Left ventricle myocardium inferior (tissue), 1 donor: ENCODE results near the gene MED27. TPM values are rescaled to one million over a fixed set of nuclear protein-coding genes. Genes with fewer than 3 reads are reported as not detected.
"Not testable (repeated sequence)": the region's sequence is repeated elsewhere in the genome, so short reads cannot be mapped to it uniquely, and the experiment has no call there.

Source experiments
- DNase-seq: peaks from one replicate; pipeline ENCODE4 v3.0.0-alpha.2; 2020
- H3K27ac ChIP-seq: fragments of 200-600 bp; replicated peaks from 2 replicates; pipeline ENCODE4 v1.8.0; 2021
- H3K27me3 ChIP-seq: fragments of 200-600 bp; 2 replicates; pipeline ENCODE4 v1.8.0; 2021; ENCODE audit warnings: low read depth
- H3K36me3 ChIP-seq: fragments of 200-600 bp; 2 replicates; pipeline ENCODE4 v1.8.0; 2021
- H3K4me1 ChIP-seq: fragments of 200-600 bp; 2 replicates; pipeline ENCODE4 v1.8.0; 2021
- H3K4me3 ChIP-seq: fragments of 200-600 bp; 2 replicates; pipeline ENCODE4 v1.8.0; 2021; ENCODE audit warnings: mild to moderate bottlenecking, moderate library complexity
- H3K9me3 ChIP-seq: fragments of 200-600 bp; replicated peaks from 2 replicates; pipeline ENCODE4 v1.8.0; 2021
- CTCF ChIP-seq: fragments of 200-600 bp; IDR thresholded peaks from 2 replicates; pipeline ENCODE4 v1.8.0; 2021; ENCODE audit warnings: antibody characterized with exemption, mild to moderate bottlenecking, borderline replicate concordance
- intact Hi-C: fragments of 100-400 bp; cut with micrococcal nuclease; formaldehyde crosslinking; loops from one replicate; pipeline ENCODE4 v1.11.0; 2022
- total RNA-seq: library from RNA; stranded (reverse); fragmentation: NEBNext Ultra II Directional; extraction: Animal tissue kit (Norgen Biotek cat#: 25700); gene quantifications from one replicate; pipeline ENCODE4 v1.2.1, GENCODE V29; 2021
- donor health status: DM: no; HTN: yes; CAD: no; lungs with severe emphysema.

The MED27 gene
- total RNA-seq, 1 donor from 2014 or later: 16.3 TPM

GRCh38 chr9:131925677-131926177, 153.9 kb downstream of the MED27 start:
- TF ChIP-seq CTCF: no peak
- Histone ChIP-seq H3K4me1 (peaks cover 26% of the 10 kb centered on the region), H3K27ac (no peak overlapping the region), H3K4me3 (no peak overlapping the region), H3K9me3 (no peaks in the 10 kb centered on the region), H3K27me3 (no peaks in the 10 kb centered on the region), H3K36me3 (no peaks in the 10 kb centered on the region)
- no peak for DNase-seq
- intact Hi-C loops: no loop called here

- Histone ChIP-seq H3K36me3 (no peaks in the 10 kb centered on the region), H3K9me3 (no peaks in the 10 kb centered on the region), H3K27ac (no peak overlapping the region), H3K4me3 (no peak overlapping the region), H3K27me3 (no peaks in the 10 kb centered on the region), H3K4me1 (peaks cover 32% of the 10 kb centered on the region)
- no peak for DNase-seq
- no peak for TF ChIP-seq CTCF
- intact Hi-C loops: no loop called here
Measured at GRCh38 chr9:131923766-131924165, 155.9 kb downstream of the MED27 start.

GRCh38 chr9:131923132-131923671, 156.5 kb downstream of the MED27 start:
- intact Hi-C loops: no loop called here

GRCh38 chr9:131921635-131922034, 158.0 kb downstream of the MED27 start:
- peaks cover 23% of the 10 kb centered on the region for H3K4me1 ChIP-seq
- H3K9me3 ChIP-seq, H3K27me3 ChIP-seq, DNase-seq, H3K27ac ChIP-seq, H3K36me3 ChIP-seq, H3K4me3 ChIP-seq, intact Hi-C loops: not testable (repeated sequence)

More at GRCh38 chr9:131923132-131923671, 156.5 kb downstream of the MED27 start:
- Histone ChIP-seq H3K36me3 (no peaks in the 10 kb centered on the region), H3K4me1 (peaks cover 28% of the 10 kb centered on the region), H3K9me3 (no peaks in the 10 kb centered on the region), H3K27ac (no peak overlapping the region), H3K27me3 (no peaks in the 10 kb centered on the region), H3K4me3 (no peak overlapping the region)
- no peak for TF ChIP-seq CTCF
- no peak for DNase-seq

GRCh38 chr9:131919216-131919615, 160.5 kb downstream of the MED27 start:
- intact Hi-C loops: no loop called here
- no peak for DNase-seq
- Histone ChIP-seq H3K4me1 (peaks cover 17% of the 10 kb centered on the region), H3K27ac (no peak overlapping the region), H3K4me3 (no peak overlapping the region), H3K27me3 (no peaks in the 10 kb centered on the region), H3K36me3 (no peaks in the 10 kb centered on the region), H3K9me3 (no peaks in the 10 kb centered on the region)
- TF ChIP-seq CTCF: no peak

- Histone ChIP-seq H3K4me1 (peaks cover 17% of the 10 kb centered on the region), H3K27ac (no peak overlapping the region), H3K9me3 (no peaks in the 10 kb centered on the region), H3K36me3 (no peaks in the 10 kb centered on the region), H3K27me3 (no peaks in the 10 kb centered on the region), H3K4me3 (no peak overlapping the region)
- intact Hi-C loops: no loop called here
- TF ChIP-seq CTCF: no peak
- no peak for DNase-seq
Measured at GRCh38 chr9:131918481-131918880, 161.2 kb downstream of the MED27 start.
